IPS-NIHi7 (cell line): ENCODE measurements around the gene SPRTN.

ENCODE experiments used
- DNase-seq: peaks from one replicate; pipeline ENCODE4 v3.0.0; 2012; ENCODE audit warnings: mixed read lengths; ENCODE audit errors: extremely low spot score

SPRTN gene

DNA sequence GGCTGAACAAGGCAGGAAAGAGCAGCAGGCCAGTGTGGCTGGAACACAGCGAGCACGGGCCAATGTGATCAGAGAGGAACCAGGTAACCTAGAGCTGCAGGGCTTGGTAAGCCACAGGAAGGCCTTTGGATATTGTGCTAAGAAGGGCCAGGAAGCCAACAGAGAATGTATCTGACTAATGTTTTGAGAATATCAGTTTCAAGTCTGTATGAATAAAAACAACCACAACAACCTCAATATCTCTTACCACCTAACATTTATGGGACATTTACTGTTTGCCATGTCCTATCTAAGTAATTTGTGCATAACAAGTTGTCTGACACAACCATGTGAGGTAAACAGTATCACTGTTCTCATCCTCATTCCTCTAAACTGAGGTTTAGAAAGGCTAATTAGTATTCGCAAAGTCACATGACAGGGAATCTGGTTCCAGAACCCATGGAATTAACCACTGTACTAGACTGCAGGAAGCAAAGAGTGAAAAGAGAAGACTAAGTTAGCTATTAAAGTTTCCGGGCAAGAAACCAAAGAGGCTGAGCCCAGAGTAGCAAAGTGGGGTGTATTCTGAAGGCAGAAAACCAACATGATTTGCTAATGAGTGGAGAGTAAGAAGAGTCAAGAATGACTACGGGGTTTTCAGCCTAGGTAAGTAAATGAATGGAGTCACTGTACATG lies 38.9 kb downstream of the SPRTN start:
- no peak for DNase-seq

DNA sequence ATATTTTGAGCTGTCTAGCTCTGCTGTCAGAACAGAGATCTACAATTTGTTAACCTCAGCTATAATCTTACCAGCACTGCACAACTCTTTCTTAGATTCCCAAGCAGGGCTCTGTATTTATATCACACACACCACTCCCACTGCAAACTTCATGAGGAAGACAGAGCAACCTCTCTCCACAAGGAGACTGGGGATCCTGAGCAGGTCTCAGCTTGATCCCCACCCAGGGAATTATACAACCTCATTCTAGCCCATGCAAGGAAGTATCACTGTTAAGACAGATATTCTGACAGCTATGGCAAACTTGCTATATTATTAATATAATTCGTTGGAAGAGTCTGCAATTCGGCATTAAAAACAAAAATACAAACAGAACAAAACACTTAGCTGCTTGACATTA lies 43.6 kb downstream of the SPRTN start:
- DNase-seq = no peak

DNA sequence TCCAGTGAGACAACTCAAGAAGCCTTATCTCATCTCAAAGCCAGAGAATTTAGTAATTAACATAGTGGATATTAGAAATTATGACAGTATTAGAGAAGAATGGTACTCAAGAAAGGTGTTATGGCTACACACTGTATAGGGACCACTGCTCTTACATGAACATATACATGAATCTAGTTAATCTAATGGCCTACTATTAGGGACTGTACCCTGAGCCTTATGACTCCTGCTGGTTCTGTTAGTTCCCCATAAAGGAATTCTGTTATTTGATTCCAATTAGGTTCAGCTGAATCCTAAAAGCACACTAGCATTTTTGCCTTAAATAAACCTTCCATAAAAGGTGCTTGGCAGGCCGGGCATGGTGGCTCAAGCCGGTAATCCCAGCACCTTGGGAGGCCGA lies 44.3 kb downstream of the SPRTN start:
- DNase-seq = no peak

DNA sequence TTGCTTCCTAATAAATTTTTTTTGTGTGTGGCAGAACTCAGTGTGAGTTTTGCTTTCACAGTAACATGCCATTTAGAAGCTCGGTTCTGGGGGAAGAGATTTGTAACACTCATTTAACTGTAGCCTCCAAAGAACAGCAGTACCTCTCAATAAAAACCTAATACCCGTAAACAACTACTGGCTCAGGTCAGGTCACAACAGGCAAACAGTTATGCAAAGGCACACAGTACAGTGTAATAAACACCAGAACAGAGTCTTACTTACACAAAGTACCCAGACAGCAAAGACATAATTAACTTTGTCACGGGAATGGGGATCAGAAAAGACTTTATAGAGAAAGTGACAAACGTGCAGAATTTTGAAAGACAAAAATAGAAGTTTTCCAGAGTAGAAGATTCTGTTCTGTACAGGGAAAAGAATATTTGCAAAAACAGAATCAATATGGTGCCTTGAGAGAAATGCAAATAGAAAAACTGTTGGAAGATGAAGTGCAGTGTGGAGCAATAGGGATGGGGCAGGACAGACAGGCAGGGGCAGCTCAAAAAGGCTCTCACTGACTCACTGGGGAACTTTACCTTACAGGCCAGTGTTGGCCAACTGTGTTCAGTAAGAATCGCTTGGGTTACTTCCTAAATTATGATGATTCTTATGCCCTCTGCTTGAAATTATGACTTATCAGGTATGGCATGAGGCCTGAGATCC lies 45.2 kb downstream of the SPRTN start:
- DNase-seq = no peak

DNA sequence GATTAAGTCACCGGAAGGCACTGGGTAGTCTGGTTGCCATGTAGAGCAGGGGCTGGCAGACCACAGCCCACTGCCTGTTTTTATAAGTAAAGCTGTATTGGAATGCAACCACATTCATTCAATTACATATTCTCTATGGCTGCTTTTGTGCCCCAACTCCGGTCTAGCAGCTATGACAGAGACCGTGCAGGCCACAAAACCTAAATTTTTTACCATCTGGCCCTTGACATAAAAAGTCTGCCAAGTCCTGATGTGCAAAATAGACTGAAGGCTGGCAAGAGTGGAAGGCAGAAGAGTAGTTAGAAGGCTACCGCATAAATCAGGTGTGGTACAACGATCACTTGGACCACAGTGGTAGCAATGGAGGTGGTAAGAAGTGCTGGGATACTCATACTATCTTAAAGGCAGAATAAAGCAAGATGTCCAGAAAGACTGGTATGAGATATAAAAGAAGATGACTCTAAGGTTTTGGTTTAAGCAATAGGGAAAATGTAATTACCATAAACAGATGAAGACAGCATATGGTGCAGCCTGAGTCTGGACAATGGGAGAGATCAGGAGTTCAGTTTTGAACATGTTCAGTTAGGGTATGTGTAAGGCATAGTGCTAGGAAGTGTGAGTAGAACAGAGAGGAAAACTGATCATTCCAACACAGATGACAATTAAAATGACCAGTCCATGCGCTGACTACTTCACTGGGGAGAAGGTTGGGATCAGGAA lies 46.8 kb downstream of the SPRTN start:
- DNase-seq = no peak

DNA sequence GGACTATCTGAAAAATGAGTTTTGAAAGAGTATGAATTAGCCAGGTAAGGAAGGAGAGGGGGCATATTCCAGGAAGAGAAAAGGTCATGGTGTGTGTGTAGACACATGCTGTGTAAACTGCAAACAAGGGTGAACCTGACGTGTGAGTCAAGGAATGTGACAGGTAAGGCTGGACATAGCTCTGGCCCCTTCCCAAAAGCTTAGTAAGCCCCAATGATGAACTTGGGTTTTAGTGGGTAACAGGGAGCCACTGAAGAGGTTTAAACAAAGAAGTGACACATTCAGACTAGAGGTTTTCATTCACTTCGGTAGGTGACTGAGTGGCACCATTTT lies 47.3 kb downstream of the SPRTN start:
- DNase-seq = no peak

DNA sequence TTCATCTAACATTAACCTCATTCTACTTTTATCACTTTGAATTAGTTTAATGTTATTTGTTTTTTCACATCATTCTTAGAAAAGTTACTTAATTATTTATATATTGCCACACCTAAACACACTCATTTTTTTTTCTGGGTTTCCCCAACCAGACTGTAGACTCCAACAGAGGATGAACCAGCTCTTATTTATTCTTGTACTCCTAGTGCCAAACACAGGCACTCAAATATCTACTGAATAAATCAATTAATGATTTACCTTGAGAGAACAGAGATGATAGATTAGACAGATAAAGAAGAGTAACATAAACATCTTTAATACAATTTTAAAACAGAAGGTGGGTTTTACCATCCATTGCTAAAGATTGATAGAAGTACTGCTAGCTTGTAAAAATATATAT lies 48.4 kb downstream of the SPRTN start:
- DNase-seq = no peak

DNA sequence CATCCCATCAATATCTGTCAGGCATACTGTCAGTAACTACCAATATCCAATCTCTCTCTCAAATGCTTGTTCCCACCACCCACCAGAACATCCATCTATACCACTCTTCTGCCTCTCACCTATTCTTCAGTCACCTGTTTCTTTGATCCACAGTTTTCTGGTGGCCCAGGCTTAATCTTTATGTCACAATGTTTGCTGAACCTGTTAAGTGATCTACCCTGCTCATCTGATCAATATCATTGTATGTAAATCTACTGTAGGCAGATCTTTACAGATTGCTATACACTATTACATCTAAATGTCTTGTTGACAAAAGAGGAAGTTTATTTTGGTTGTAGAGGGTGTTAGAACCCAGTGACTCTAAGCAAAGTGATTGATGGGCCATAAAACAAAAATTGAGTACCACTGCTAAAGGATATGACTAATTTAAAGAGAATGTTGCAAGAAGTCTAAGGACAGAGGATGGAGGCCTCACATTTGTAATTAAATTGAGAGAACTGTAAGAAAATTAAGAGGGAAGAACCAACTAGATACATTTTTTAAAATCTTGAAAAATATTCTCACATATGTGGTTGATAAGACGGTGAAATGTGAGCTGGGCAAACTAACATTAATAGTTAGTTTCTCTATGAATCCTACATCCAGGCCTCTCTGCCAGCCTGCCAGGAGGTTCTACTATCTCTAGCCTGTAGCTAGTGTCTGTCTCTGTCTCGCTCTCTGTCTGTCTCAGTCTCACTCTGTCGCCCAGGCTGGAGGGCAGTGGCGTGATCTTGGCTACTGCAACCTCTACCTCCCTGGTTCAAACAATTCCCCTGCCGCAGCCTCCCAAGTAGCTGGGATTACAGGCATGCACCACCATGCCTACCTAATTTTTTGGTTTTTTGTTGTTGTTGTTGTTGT lies 49.9 kb downstream of the SPRTN start:
- DNase-seq = no peak

DNA sequence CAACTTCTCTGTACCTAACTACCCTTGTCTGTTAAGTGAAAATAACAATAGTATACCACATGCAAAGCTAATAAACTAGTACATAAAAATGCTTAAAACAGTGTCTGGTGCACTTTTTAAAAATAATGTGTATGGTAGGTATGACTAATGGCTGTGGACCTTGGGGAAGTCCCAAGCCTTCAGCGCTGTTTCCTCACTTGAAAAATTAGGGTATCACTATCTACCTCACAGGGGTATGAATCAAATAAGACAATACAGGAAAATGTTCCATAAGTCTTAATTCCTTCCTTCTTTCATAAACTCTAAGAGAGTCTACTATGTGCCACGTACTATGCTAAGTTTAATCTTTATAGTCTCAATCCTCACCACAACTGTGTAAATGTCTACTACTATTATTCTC lies 52.0 kb downstream of the SPRTN start:
- no peak for DNase-seq

DNA sequence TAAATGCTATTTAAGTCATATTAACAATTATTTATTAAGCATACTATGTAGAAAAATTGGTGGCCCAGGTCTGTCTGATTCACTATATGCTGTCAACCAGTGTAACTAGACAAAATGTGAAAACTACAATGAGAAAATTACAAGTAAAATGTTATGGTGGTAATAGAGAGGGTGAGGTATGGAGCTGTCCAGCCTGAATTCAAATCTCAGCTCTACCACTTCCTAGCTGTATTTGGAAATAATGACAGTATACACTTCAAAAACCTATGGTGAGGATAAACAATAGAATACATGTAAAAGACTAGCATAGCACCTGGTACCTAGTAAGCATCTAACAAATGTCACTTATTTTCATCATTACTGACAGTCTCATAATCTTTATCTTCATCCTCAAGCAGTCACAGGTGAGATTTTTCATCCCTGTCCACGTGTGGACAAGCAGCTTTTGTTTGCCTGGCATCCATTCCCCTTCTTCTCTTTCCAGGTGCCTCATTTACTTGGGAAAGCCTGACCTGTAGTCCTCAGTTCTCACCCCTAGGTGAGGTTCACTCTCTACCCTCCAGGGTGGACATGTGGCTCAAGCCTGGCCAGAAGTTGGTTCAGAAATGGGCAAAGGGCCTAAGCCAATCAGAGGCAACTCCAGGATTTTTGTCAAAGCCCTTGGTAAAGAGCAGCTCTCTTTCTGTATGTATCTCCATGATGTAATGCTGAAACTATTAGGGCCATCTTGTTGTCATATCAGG lies 54.5 kb downstream of the SPRTN start:
- no peak for DNase-seq

DNA sequence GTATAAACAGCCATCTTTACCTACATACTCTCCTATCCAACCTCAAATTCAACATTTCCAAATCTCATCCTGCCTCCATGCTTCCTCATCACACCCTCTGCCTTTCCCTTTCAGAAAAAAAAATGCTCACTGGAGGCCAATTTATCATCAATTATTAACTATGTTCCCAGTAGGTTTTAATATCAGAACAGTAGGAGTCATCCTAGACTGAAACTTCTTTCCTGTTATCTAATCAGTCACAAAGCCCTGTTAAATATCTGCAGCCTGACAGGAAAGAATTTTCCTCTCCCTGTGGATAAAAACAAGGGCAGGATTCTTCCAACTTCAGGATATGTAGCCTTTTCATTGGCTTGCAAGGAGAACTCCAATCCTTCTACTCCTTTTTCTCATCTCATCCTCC lies 55.6 kb downstream of the SPRTN start:
- no peak for DNase-seq

DNA sequence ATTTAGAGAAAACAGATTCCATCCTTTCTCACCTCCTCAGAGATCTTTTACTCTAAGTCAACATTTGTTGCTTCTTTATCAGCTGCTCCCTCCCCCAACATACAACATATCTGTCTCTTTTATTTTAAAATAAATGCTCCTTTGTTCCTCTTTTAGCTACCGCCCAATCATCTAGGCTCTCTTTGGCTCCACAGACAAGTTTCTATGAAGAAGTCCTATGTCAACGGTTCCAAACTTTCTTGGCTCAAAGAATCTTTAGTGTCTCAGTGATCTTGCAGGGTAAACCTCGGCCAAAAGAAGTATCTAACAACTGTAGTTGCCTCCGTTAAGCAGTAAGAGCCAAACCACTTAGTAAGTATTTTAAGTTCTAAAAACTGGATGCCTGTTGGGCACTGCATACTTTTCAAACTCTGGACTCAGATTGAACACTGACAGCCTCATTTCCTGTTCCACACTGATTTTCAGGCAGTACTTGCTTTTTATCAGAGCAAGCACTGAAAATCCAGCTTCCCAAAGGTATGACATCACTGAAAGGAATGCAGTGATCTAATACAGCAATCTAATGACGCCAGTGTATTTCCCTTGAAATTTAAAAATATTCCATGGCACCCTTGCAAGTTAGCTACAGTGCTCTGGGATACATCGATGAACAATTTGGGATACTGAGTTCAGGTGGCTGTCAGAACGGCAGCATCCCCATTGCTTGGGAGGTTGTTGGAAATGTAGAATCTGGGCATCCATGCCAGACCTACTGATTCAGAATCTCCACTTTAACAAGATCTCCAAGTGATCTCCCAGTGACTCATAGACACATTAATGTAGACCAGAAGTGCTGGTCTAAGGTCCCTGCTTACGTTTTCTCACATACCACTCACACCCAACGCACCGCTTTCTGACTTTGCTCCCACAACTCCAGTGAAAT lies 57.2 kb downstream of the SPRTN start:
- DNase-seq = no peak

DNA sequence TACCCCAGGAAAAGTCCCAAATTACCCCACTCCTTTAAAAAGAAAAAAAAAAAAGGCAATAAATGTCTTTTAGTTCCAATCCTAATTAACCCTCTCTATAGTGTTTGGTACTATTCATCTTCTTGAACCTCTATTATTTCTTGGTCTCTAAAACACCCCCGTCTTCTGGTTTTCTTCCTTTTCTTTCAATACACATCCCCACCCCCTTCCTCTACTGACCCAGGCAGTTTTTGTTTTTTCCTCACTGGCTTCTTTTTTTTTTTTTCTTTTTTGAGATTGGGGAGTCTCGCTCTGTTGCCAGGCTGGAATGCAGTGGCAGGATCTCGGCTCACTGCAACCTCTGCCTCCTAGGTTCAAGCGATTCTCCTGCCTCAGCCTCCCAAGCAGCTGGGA lies 57.9 kb downstream of the SPRTN start:
- no peak for DNase-seq

DNA sequence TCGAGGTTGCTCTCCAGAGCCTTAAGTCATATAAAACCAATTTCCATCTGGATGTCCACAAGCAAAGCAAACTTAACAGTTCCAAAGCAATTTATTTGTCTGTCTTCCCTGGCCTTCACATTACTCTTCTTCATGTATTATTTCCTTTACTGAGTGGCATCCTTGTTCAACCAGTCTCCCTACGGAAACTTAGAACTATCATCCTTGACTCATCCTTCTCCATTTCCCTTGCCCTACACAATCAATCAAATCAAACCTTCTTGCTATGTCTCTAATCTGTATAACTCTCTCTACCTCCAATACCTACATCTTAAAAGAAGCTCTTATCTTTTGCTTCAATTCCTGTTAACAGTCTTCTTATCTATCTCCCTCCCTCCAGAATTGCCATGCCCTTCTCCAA lies 58.5 kb downstream of the SPRTN start:
- no peak for DNase-seq

DNA sequence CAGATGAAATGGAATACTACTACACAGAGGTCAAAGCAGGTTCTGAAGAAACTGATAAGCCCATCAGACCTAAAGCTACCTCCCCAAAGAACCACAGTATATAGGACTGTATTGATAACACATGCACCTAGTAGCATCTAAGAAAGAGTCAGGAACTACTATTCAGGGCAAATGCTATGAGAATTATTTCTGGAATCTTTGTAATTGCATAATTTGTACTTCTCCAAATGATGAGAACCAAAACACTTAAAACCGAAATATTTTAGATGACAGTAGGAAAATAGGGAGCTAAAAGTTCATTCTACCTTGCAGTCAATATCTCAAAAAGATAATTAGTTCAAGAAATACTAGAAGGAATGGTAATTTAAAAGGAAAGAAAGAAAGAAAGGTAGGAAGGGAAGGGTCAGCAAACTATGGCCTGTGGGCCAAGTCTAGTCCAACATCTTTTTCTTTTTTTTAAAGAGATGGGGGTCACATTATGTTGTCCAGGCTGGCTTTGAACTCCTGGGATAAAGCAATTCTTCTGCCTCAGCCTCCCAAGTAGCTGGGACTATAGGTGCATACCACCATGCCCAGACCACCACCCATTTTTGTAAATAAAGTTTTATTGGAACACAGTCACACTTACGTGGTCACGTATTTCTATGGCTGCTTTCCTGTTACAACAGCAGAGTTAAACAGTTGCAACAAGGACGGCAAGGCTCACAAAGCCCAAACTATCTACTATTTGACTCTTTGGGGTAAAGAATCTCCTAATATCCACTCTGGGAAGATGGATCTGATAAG lies 60.0 kb downstream of the SPRTN start:
- no peak for DNase-seq

DNA sequence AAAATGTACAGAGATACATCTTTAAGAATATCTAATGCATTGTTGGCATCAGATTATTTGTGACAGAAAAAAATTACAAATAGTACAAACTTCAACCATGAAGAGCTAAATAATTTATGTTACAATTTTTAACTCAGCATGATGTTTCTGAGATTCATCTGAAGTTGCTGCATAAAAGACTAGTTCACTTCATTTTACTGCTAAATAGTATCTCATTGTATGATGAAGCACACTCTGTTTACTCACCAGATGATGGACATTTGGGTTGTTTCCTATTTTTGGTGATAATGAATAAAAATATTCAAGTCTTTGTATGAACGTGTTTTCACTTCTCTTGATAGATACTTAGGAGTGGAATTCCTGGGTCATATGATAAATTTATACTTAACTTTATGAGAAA lies 63.4 kb downstream of the SPRTN start:
- DNase-seq = no peak

DNA sequence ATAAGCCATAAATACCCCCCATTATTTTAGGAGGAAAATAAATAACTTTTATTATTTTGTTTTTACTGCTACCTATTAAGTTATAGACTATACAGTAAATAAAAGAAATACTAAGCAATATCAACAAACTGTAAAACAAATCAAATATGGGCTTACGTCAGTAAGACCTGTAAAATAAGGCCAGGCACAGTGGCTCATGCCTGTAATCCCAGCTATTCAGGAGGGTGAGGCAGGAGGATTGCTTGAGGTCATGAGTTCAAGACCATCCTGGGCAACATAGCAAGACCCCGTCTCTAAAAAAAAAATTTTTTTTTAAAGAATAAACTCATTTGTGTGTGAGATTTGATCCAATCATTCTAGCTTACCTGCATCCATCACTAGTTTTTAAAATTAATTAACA lies 66.2 kb downstream of the SPRTN start:
- DNase-seq = no peak
